Upper lobe of left lung (tissue), 4 donors: ENCODE measurements around the gene PRDM11.

ENCODE experiments used
- POLR2A ChIP-seq, 4 donors: fragments of 450-650 bp; IDR thresholded peaks; one replicate each; pipeline ENCODE4 v1.5.1; 2016 to 2017; ENCODE audit warnings: antibody characterized with exemption in 4 of 4, mild to moderate bottlenecking in 2 of 4
- TF ChIP-seq, protein P1 (sequence below), 6 experiments: fragments of 450-650 bp in 4 of 6; fragments of 200-600 bp in 2 of 6; sonication (generic) in 2 of 6; IDR thresholded peaks; one replicate each; pipeline ENCODE4 v1.5.1; 2016 to 2019; ENCODE audit warnings: antibody characterized with exemption in 6 of 6

DNA sequence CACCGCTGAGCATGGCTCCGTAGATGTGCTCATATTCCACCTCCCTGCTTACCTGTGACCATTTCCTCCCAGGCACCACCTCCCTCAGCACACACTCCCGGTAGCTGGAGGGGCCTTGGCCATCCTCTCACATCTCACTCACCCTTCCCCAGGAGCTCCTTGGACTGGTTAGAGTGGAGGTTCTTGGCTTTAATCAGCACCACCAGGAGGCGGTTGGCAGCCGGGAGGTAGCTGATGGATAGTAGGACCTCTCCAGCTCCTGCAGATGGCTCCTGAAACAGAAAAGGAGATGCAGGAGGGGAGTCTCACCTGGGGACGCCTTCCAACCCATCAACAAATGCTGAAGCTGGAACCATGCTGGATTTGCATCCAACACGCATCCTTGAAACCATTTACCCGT is 99.8 kb downstream of the PRDM11 start:
- TF ChIP-seq, protein P1, sequence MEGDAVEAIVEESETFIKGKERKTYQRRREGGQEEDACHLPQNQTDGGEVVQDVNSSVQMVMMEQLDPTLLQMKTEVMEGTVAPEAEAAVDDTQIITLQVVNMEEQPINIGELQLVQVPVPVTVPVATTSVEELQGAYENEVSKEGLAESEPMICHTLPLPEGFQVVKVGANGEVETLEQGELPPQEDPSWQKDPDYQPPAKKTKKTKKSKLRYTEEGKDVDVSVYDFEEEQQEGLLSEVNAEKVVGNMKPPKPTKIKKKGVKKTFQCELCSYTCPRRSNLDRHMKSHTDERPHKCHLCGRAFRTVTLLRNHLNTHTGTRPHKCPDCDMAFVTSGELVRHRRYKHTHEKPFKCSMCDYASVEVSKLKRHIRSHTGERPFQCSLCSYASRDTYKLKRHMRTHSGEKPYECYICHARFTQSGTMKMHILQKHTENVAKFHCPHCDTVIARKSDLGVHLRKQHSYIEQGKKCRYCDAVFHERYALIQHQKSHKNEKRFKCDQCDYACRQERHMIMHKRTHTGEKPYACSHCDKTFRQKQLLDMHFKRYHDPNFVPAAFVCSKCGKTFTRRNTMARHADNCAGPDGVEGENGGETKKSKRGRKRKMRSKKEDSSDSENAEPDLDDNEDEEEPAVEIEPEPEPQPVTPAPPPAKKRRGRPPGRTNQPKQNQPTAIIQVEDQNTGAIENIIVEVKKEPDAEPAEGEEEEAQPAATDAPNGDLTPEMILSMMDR (IDR thresholded peaks at IDR 0.05): no peak
- TF ChIP-seq POLR2A (IDR thresholded peaks at IDR 0.05): no peak
